Measurements from ENCODE around the gene FUOM.

The FUOM gene

GRCh38 chr10:133357285-133358161 is at the start of gene FUOM:
Gene FUOM (minus strand): TSS chr10:133358019. CDS start chr10:133358007, 12 bp downstream.
- DNase-seq, result peak; percentile 87

DNA sequence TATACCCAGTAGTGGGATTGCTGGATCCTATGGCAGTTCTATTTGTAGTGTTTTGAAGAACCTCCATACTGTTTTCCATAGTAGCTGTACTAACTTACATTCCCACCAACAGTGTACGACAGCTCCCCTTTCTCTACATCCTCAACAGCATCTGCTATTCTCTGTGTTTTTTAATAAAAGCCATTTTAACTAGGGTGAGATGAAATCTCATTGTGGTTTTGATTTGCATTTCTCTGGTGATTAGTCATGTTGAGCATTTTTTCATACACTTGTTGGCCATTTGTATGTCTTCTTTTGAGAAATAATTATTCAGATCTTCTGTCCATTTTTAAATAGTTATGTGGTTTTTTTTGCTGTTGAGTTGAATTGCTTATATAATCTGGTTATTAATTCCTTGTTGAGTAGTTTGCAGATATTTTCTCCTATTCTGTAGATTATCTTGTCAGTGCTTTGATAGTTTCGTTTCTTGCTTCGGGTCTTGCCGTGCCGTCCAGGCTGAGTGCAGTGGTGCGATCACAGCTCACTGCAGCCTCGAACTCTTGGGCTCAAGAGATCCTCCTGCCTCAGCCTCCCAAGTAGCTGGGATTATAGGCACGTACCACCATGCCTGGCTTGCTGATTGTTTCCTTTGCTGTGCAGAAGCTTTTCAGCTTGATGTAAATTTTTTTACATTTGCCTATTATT is 48.2 kb upstream of the FUOM start:
- no peak for DNase-seq

DNA sequence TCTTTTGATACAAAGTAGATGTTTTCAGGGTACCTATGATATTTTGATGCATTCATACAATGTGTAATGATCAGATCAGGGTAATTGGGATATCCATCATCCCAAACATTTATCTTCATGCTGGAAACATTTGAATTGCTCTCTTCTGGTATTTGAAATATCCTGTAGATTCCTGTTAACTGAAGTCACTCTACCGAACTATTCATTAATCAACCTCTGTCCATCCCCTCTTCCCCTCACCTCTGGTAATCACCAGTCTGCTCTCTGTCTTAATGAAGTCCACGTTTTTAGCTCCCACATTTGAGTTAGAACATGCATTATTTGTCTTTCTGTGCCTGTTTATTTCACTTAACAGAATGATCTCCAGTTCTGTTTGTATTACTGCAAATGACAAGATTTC is 47.5 kb upstream of the FUOM start:
- no peak for DNase-seq

GRCh38 chr10:133403784-133404183 is 46.0 kb upstream of the FUOM start:
- no peak for DNase-seq

DNA sequence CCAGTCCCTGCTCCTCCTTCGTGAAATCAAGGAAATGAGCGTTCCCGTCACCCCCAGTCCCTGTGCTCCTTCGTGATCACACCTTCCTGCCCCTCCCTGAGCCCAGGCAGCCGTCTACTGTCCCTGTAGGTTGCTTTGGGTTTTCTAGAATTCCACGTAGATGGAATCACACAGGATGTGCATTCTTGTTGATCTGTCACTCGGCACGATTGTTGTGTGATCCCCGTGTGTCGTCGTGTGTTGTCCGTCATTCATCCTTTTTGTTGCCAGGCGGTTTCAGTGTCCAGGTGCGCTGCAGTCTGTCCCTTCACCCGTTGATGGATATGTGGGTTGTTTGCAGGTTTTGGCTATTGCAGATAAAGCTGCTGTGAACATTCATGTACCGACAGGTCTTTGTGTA is 45.5 kb upstream of the FUOM start:
- DNase-seq, result peak; percentile 44

DNA sequence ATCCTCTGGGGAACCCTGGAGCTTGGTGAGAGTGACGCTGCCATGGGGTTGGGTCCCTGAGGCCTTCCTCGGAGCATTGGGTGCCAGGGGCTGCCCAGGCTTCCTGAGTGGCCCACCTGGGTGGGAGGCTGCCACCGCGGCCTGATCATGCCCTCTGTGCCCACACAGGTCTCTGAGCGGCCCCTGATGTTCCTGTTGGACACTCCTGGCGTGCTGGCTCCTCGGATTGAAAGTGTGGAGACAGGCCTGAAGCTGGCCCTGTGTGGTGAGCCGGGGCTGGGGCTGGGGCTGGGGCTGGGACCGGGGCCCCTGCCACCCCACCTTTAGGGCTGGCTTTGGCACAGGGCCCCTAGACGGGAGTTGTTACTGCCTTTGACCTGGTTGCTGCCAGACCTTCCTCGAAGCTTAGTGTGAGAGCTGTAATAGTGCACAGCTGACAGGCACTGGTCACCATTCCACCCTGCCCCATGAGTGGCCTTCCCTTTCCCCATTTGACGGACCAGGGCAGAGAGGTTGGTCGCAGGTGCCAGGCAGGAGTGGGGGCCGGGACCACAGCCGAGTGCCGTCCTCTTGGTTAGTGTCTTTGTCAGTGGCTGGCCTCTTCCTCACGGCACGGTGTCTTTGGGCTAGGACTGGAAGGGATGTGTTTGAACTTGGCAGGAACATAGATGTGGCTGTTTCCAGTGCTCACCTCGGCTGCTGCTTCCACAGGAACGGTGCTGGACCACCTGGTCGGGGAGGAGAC is 44.3 kb upstream of the FUOM start:
- DNase-seq, result peak; percentile 2

- DNase-seq, result peak; percentile 3
Measured at GRCh38 chr10:133401500-133401899, 43.7 kb upstream of the FUOM start.

DNA sequence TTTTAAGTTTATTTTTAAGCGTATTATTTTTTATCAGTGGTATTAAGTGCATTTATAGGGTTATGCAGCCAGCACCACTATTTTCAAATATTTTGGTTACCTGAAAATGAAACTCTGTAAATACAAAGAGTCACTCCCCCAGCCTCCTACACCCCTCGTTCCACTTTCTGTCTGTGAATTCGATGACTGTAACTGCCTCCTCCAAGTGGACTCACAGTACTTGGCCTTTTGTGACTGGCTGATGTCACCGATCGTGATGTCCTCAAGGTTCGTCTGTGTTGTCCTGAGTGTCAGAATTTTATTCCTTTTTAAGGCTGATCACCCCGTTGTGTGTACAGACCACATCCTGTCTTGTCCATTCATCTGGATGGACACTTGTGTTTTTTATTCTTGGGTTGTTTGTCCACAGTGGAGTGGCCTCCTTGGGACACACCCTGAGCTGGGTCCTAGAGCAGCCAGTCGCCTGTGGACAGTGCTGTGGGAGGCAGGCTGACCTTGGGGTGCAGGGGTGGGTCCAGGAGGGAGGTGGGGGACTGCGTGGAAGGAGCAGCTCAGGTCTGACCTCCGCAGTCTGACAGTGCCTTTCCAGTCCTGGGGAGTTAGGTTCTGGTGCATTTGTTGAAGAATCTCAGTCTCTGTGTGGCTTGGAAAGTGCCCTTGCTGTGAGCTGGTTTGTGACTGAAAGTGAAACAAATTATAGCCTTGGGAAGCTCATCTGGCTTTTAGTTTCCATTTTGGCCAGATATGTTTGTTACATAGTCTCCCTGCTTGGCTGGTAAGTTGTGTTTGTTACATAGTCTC is 43.0 kb upstream of the FUOM start:
- DNase-seq, result peak; percentile 5

DNA sequence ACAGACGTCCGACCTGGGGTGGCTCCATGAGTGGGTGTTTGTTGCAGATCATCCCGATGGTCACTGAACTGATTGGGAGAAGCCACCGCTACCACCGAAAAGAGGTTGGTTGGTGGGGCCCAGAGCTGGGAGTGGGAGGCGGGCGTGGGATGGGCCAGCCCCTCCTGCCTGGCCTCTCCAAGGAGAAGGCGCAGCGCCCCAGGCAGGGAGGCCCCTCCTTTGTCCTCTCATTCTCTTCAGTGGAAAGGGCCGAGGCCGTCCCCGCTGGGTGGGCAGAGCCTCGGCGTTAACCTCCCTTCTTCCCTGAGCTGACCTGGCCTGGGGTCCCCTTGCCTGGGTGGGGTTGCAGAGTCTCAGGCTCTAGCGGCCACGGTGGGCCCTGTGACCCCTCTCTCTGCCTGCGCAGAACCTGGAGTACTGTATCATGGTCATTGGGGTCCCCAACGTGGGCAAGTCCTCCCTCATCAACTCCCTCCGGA is 41.3 kb upstream of the FUOM start:
- no peak for DNase-seq

DNA sequence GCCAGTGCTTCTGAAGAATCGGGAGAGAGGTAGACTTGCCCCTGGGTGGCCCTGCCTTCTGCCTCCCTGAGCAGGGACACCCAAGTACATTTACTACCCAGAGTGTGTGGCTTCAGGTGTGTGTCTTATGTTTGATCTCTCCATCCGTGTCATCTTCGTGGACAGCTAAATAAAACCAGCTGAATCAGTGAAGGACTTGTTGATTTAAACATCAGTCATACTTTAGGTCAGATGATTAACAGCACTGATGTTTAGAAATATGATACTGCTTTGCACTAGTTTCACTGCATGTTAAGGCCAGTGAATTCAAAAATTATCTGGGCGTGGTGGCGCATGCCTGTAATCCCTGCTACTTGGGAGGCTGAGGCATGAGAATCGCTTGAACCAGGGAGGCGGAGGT is 40.1 kb upstream of the FUOM start:
- DNase-seq, result no peak

DNA sequence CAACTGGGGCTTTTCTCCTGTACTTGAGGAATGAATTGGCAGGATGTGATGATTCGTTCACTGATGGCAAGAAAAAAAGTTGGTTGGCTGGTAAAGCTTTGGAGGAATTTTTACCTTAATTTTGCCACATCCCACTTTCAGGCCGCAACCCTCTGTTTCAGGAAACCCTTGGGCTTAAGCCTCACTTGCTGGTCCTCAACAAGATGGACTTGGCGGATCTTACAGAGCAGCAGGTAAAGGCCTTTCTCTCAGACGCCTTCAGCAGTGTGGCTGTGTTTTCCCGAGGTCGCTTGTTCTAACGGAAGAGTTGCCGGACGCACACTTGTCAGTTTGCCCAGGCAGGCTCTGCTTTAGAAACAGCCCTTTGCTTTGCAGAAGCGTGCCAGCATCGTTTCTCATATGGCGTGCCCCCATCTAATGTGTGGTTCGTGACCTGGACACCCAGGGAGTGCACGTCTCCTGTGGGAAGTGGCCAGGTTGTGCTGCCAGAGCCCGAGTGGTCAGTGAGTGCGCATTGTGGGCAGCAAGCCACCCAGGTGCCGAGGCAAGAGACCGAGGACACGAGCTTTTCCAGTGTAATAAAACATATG is 38.3 kb upstream of the FUOM start:
- peak; percentile 1 for DNase-seq

- DNase-seq, result peak; percentile 9
Measured at GRCh38 chr10:133394801-133395221, 37.0 kb upstream of the FUOM start.

- DNase-seq, result peak; percentile 97
Measured at GRCh38 chr10:133394064-133394663, 36.3 kb upstream of the FUOM start, which contains the start of gene MTG1. Gene MTG1 (plus strand): TSS chr10:133394157. CDS start chr10:133394221, 64 bp downstream.

- no peak for DNase-seq
Measured at GRCh38 chr10:133393401-133394063, 35.7 kb upstream of the FUOM start.

DNA sequence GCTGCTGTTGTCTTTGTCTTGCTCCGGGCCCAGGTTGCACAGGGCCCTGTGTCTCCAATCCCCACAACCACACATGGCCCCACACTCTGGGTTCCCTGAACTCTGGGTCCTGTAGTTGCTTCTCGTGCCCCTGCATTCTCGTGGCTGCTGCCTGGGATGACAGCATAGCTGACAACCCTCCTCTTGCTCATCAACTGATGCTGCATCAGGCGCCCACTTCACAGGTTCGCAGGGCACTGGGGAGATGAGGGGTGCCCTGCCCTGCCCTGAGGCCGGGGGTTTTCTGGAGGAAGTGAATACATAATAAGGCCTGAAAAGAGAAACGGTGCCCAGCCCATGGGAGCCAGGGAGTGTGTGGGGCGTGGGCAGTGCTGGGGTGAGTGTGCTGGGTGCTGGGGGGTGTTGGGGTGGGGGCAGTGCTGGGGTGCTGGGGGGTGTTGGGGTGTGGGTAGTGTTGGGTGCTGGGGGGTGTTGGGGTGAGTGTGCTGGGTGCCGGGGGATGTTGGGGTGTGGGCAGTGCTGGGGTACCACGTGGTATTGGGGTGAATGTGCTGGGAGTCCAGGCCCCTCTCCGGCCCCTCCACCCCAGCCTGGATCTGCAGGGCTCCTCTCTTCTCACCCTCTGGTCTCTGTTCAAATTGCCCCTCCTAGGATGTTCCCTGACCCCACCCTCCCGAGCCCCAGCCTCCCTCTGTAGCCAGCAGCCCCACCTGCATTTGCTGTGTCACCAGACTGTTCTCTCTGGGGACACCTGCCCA is 34.1 kb upstream of the FUOM start:
- DNase-seq, result peak; percentile 1

DNA sequence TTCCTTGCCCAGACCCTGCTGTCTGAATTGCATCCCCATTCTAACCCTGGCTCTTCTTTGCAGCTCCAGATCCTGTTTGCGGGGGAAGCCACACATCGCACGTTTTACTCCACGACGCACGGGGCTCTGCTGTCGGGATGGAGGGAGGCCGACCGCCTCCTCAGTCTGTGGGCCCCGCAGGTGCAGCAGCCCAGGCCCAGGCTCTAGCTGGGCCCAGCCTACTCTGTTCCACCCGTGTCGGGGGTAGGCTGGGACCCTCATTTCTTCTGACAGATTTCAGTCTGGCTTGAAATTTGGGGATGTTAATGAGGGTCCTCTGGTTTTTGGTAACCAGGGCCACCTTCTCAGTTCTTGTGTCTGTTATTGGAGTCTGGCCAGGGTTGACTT is 33.4 kb upstream of the FUOM start:
- peak; percentile 2 for DNase-seq

GRCh38 chr10:133390597-133391248 is 32.9 kb upstream of the FUOM start:
- DNase-seq, result peak; percentile 2

- DNase-seq, result peak; percentile 2
Measured at GRCh38 chr10:133388973-133389818, 31.4 kb upstream of the FUOM start.
